H1 (cell line): ENCODE measurements around the gene ZWILCH.

ENCODE experiments used
- CREB1 ChIP-seq: IDR thresholded peaks from 2 replicates; pipeline ENCODE4 v1.6.1; 2012; ENCODE audit warnings: inconsistent platforms
- JUND ChIP-seq: IDR thresholded peaks from 2 replicates; pipeline ENCODE4 v1.6.1; 2011; ENCODE audit warnings: mild to moderate bottlenecking, improper control_type of control experiment, low read length
- NRF1 ChIP-seq: IDR thresholded peaks from 2 replicates; pipeline ENCODE4 v1.6.1; 2011; ENCODE audit warnings: mild to moderate bottlenecking, low read depth, low read length, improper control_type of control experiment
- SIX5 ChIP-seq: IDR thresholded peaks from 2 replicates; pipeline ENCODE4 v1.6.1; 2011; ENCODE audit warnings: mild to moderate bottlenecking, low read depth, low read length
- ZNF274 ChIP-seq: IDR thresholded peaks from 2 replicates; pipeline ENCODE4 v1.7.0; 2012; ENCODE audit warnings: low read length, borderline replicate concordance; ENCODE audit errors: extremely low read depth

- no peak for TF ChIP-seq SIX5
- no peak for TF ChIP-seq JUND
- TF ChIP-seq NRF1 = no peak
- no peak for TF ChIP-seq CREB1
- TF ChIP-seq ZNF274 = no peak
Measured at GRCh38 chr15:66586155-66586976, 81.2 kb downstream of the ZWILCH start.
